HG02970 (cell line): ENCODE data around the gene TMEM218.
"Not testable (repeated sequence)": the region's sequence is repeated elsewhere in the genome, so short reads cannot be mapped to it uniquely, and the experiment has no call there.

ENCODE experiments used
- ATAC-seq: cut with Tn5 transposase; IDR thresholded peaks from one replicate; pipeline ENCODE4 v1.9.1; 2021; ENCODE audit warnings: mild to moderate bottlenecking, moderate library complexity, moderate number of reproducible peaks; ENCODE audit not compliant: unreplicated experiment, low FRiP score

TMEM218 gene

DNA sequence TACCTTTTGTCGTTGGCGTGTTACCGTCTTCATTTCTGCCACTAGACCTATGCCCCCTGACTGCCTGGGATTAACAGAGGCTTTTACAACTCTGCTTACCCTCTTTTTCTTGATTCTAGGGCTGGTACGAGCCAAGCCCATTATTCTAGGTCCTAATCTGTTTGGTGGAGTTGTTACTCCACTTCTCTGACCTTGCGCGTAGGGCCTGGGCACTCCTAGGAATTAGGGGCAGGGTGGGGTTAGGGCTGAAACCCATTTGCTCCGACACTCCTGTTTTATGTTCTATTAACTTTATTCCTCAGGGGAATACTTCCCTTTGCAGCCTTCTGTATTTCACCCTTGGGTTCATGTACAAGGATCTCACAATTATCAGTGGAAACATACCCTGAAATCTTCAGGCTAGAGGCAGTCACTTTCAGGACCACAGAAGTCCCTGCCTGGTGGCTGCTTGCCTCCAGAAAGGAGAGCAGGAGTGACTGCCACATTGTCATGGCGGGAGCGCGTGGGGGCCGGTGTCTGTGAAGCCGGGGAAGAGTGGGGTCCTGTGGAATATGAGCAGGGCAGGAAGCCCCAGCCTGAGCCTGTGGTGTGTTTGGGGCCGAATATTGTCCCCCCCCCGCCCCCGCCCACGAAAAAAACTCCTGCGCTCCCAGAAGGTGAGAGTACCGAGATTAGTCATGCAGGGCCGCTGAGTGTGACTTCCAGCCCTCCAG is 49.1 kb downstream of the TMEM218 start:
- ATAC-seq = no peak

DNA sequence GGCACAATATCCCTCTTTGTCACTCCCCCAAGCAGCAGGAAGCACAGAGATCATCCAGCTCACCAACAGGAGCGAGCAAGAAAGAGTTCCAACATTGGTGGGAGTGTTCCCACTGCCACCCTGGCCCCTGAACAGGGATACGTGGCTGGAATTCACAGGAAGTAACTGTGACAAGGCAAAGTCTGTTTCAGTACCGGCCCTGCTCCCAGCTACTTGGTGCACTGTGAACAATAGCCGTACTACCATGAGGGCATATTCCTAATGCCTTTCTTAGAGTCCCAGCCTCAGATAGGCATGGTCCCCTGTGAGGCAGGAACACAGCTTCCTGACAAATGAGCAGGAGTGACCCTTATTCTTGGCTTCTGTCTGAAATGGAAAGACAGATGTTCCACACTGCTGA is 50.1 kb downstream of the TMEM218 start:
- no peak for ATAC-seq

DNA sequence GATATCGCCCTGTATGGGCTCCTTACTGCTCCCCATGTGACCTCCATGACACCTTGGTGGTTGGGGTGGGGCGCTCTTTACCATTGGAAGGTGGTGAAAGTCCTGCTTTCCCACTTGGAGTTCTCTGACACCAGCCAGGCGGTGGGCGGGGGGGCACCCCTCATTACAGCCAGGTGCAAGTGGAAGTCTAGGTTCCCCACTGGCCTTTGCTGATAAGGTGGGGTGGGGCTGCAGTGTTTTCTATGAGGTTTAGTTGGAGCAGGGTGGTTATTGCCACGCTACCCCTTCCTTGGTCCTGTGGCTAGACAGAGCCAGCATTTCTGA is 53.8 kb downstream of the TMEM218 start:
- no peak for ATAC-seq

DNA sequence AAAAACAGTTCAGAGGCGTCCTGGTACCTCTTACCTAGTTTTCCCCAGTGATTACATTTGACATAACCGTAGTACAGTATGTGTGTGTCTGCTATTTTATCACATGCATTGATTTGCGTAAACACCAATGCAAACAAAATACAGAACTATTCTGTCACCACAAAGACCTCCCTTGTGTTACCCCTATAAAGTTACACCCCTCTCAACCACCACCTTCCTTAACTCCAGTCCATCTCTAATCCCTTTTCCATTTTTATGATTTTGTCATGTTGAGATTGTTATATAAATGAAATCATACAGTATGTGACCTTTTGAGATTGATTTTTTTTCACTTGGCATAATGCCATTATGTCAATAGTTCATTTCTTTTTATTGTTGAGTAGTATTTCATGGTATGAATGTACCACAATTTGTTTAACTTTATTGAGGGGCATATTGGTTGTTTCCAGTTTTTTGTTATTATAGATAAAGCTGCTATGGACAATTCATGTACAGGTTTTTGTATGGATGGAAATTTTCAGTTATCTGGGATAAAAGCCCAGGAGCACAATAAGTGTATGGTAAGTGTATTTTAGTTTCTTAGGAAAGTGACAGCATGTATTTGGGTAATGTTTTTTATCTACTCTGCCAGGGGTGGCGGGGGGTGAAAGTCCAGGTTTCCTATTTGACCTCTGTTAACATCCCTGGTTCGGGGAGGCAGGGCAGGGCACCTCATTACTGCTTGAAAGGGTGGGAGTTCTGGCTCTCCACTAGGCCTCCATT is 54.3 kb downstream of the TMEM218 start:
- no peak for ATAC-seq

DNA sequence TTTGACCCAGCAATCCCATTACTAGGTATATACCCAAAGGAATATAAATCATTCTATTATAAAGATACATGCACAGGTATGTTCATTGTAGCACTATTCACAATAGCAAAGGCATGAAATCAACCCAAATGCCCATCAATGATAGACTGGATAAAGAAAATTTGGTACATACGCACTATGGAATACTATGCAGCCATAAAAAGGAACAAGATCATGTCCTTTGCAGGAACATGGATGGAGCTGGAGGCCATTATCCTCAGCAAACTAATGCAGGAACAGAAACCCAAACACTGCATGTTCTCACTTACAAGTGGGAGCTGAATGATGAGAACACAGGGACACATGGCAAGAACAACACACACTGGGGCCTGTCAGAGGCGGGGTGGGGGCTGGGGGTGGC is 55.3 kb downstream of the TMEM218 start:
- not testable (repeated sequence) for ATAC-seq

DNA sequence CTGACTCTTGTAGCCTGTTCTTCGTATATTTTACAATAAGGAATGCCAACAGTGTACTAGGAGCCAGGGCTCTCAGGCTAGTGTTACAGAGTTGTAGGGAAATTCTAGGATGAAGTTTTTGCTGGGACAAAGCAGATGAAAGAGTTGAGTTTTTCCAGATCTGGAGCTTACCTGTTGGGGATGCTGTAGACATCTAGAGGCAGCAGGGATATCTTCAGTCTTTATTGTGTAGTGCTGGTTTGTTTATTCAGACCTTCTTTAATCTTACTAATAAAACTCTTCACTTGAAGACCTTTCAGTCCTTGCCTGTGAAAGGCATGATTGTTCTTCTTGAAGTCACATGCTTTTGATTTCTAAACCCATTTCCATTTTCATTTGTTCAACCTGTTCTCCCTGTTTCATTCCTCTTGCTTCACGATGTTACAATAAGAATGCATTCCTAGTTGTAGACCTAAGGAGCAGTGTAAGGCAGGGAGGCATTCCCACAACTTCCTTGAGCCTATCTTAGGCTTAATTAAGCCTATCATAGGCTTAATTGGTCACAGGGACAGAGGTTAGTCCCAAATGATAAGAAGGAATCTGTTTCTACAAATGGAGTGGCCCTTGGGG is 56.2 kb downstream of the TMEM218 start:
- ATAC-seq = no peak

DNA sequence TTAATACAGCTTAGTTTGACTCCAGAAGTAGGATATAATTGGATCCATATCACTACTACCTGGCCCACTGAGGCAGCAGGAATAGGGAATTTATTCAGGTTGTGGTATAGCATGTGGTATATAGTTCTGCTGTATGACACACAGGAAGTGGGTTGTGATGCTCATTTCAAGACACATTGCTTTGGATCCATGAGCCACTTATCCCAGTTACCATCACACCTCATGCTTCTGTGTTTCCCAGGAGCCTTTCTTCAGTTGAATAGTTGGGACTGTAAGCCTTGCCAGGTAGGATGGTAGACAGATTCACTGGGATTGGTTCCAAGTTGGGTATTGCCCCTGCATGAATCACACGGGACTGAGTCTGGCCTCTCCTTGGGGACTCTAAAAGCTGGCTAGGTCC is 58.3 kb downstream of the TMEM218 start:
- no peak for ATAC-seq

DNA sequence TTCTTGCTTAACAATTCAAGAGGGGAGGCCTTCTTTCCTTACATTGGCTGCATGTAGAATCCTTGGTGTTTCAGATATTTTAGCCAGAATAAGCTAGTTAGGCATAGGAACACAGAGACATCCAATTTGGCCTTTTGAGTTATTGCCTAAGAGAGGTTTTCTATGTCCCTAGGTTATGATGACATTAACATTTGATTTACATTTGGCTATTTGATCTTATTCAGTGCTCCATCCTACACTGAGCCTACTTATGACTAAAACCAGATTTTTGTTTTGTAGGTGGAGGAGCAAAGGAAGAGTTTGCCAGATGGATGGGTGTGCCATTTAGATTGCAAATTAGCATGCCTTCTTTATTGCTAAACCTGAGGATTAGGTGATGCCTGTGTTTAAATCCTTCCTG is 59.4 kb downstream of the TMEM218 start:
- no peak for ATAC-seq

DNA sequence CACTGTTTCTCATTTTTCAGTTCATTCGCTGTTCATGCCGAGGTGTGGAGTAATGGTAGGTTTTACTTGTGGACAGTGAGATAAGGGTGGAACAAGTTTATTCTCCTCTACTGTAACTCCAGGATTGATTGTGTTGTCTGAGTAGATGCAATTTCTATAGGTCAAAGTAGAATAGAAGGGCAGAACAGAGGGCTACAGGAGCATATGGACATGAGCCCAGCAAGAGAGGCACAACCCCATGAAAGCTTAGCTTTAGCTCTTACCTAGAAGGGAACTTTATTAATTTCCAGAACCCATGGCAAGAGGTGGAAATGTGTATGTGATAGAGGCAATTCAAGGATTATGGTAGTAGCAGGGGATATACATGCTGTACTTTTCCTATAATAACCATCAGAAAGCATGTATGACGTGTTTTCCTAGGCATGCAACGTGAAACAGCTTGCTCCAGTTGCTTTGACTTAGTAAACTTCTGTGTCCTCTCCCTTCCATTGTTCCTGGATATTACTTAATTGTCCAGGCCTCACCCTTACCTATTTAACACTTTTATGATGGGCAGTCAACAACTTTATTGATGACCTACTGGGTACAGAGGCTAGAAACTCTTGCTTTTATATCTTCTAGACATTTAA is 62.1 kb downstream of the TMEM218 start:
- ATAC-seq = no peak
